A673 (cell line): ENCODE results near the gene PKD2. TPM values are rescaled to one million over a fixed set of nuclear protein-coding genes. Genes with fewer than 3 reads are reported as not detected.

Experiments used
- BruUV-seq: library from RNA; stranded (reverse); fragments of 400-500 nt; replicated peaks from 2 replicates; lab custom pipeline; 2021; lab: Mats Ljungman, UMichigan
- CTCF ChIA-PET: fragments of 300-600 bp; sonication (Branson Sonifier 250); formaldehyde crosslinking; loops from one replicate; lab custom pipeline; 2022; ENCODE audit warnings: antibody characterized with exemption; lab: Charles Lee
- POLR2A ChIA-PET: fragments of 300-600 bp; sonication (Branson Sonifier 250); formaldehyde crosslinking; loops from one replicate; lab custom pipeline; 2022; ENCODE audit warnings: antibody characterized with exemption; ENCODE audit not compliant: low non-redundant PET; lab: Charles Lee
- DNase-seq: peaks from one replicate; pipeline ENCODE4 v3.0.0-alpha.2; 2015; ENCODE audit warnings: low spot score
- H3K27ac ChIP-seq: fragments of 200-600 bp; sonication (generic); 2 replicates; pipeline ENCODE4 v1.5.1; 2016; ENCODE audit warnings: mixed run types, low read depth, mild to moderate bottlenecking, mixed read lengths, antibody characterized with exemption, low read length; ENCODE audit not compliant: poor library complexity, severe bottlenecking
- H3K27me3 ChIP-seq: fragments of 200-600 bp; sonication (generic); replicated peaks from 2 replicates; pipeline ENCODE4 v1.6.1; 2017; ENCODE audit warnings: mixed run types, low read depth, mild to moderate bottlenecking, mixed read lengths, antibody characterized with exemption, low read length; ENCODE audit not compliant: insufficient read depth, poor library complexity
- H3K36me3 ChIP-seq: fragments of 200-600 bp; sonication (generic); 2 replicates; pipeline ENCODE4 v1.6.1; 2016; ENCODE audit warnings: mixed run types, mild to moderate bottlenecking, mixed read lengths, antibody characterized with exemption, low read length; ENCODE audit not compliant: insufficient read depth, poor library complexity, severe bottlenecking
- H3K4me1 ChIP-seq: fragments of 200-600 bp; sonication (generic); 2 replicates; pipeline ENCODE4 v1.6.1; 2017; ENCODE audit warnings: mixed run types, mild to moderate bottlenecking, mixed read lengths, antibody characterized with exemption, low read length; ENCODE audit not compliant: insufficient read depth, poor library complexity, severe bottlenecking
- H3K4me3 ChIP-seq: fragments of 200-600 bp; sonication (generic); 2 replicates; pipeline ENCODE4 v1.5.1; 2016; ENCODE audit warnings: low read depth, mixed run types, mild to moderate bottlenecking, mixed read lengths, low read length; ENCODE audit not compliant: poor library complexity, severe bottlenecking
- H3K9me3 ChIP-seq: fragments of 200-600 bp; sonication (generic); 2 replicates; pipeline ENCODE4 v1.6.1; 2016; ENCODE audit warnings: mixed run types, low read depth, mild to moderate bottlenecking, mixed read lengths, antibody characterized with exemption, low read length; ENCODE audit not compliant: poor library complexity, severe bottlenecking
- CTCF ChIP-seq: fragments of 300-800, 200-600 bp; sonication (generic); conservative IDR thresholded peaks from 2 replicates; pipeline ENCODE4 v1.5.1; 2017; ENCODE audit warnings: low read depth, mild to moderate bottlenecking, antibody characterized with exemption, low read length, moderate library complexity, mixed read lengths
- EZH2 ChIP-seq: fragments of 200-600 bp; sonication (generic); IDR thresholded peaks from 2 replicates; pipeline ENCODE4 v1.6.1; 2017; ENCODE audit warnings: borderline replicate concordance, low read depth, mild to moderate bottlenecking, mixed read lengths, antibody characterized with exemption, low read length; ENCODE audit not compliant: poor library complexity, severe bottlenecking
- intact Hi-C: fragments of 100-400 bp; cut with micrococcal nuclease; formaldehyde crosslinking; loops from one replicate; pipeline ENCODE4 v1.10.0; 2022; ENCODE audit not compliant: unreplicated experiment
- total RNA-seq: library from RNA; stranded (reverse); gene quantifications from 2 replicates; pipeline ENCODE4 v1.2.3, GENCODE V29; 2021

Gene PKD2
- total RNA-seq, 1 experiment from 2014 or later: 10.0 TPM

GRCh38 chr4:88028946-88029345 lies 21.5 kb downstream of the PKD2 start:
- Histone ChIP-seq H3K9me3 (no peaks in the 10 kb centered on the region), H3K36me3 (peaks cover 3% of the 10 kb centered on the region), H3K27me3 (no peaks in the 10 kb centered on the region), H3K4me1 (no peaks in the 10 kb centered on the region), H3K27ac (no peak overlapping the region), H3K4me3 (no peak overlapping the region)
- intact Hi-C loops: no loop called here
- TF ChIP-seq EZH2 (no peak), CTCF (no peak)
- ChIA-PET CTCF (no interaction called here), POLR2A (no interaction called here)
- no TSS peak for BruUV-seq
- no peak for DNase-seq

DNA sequence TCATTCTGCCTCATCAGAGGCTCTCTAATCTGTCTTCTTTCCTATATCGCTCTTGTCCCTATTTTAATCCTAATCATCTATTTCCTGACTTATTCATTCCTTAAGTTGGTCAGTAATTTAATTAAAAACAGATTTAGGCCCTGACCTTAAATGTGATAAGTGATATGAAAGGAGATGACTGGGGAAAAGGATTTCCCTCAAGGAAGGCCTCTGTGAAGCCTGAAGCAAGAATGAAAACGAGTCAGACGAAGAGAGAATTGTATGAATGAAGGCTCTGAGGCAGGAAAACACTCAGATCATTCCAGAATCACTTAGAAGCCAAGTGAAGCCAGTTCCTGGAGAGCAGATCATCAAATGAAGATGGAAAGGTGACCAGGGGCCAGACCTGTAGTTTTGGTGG lies 22.1 kb downstream of the PKD2 start:
- no peak overlapping the region for H3K27ac ChIP-seq
- BruUV-seq: no TSS peak
- H3K9me3 ChIP-seq: no peaks in the 10 kb centered on the region
- H3K36me3 ChIP-seq: peaks cover 3% of the 10 kb centered on the region
- H3K4me1 ChIP-seq: no peaks in the 10 kb centered on the region
- no peaks in the 10 kb centered on the region for H3K27me3 ChIP-seq
- ChIA-PET POLR2A (no interaction called here), CTCF (no interaction called here)
- TF ChIP-seq CTCF (no peak), EZH2 (no peak)
- H3K4me3 ChIP-seq: no peak overlapping the region
- DNase-seq: no peak
- intact Hi-C loops: no loop called here

GRCh38 chr4:88030565-88031310 lies 23.3 kb downstream of the PKD2 start:
- H3K27me3 ChIP-seq: no peaks in the 10 kb centered on the region
- no peak overlapping the region for H3K27ac ChIP-seq
- no TSS peak for BruUV-seq
- H3K9me3 ChIP-seq: no peaks in the 10 kb centered on the region
- intact Hi-C loops: loop anchor here (10.0 kb wide), 1 partner anchor 484 kb away; no protein-coding TSS in a partner anchor
- no peak for TF ChIP-seq EZH2
- no peak for DNase-seq
- peaks cover 3% of the 10 kb centered on the region for H3K36me3 ChIP-seq
- CTCF ChIA-PET: no interaction called here
- POLR2A ChIA-PET: no interaction called here
- H3K4me1 ChIP-seq: no peaks in the 10 kb centered on the region
- no peak overlapping the region for H3K4me3 ChIP-seq
